HG02588 (cell line): ENCODE measurements around the gene RBP4.

Source experiments
- ATAC-seq: cut with Tn5 transposase; IDR thresholded peaks from one replicate; pipeline ENCODE4 v1.9.1; 2021; ENCODE audit warnings: mild to moderate bottlenecking, moderate library complexity; ENCODE audit not compliant: unreplicated experiment

Gene RBP4

GRCh38 chr10:93601146-93601773 is at the start of gene RBP4:
RBP4 (minus strand) TSS chr10:93601235; CDS start chr10:93601028, 207 bp downstream.
- ATAC-seq, result no peak

GRCh38 chr10:93639791-93640190 is 38.8 kb upstream of the RBP4 start:
- ATAC-seq, result no peak

GRCh38 chr10:93630625-93631557 is 29.9 kb upstream of the RBP4 start:
- no peak for ATAC-seq

- ATAC-seq, result no peak
These were observed 28.7 kb upstream of the RBP4 start for GRCh38 chr10:93629647-93630305.

- ATAC-seq, result no peak
These were observed 27.8 kb upstream of the RBP4 start for GRCh38 chr10:93628858-93629257.

GRCh38 chr10:93622942-93623341 is 21.9 kb upstream of the RBP4 start:
- no peak for ATAC-seq

GRCh38 chr10:93620925-93621324 is 19.9 kb upstream of the RBP4 start:
- no peak for ATAC-seq

GRCh38 chr10:93615576-93616235 is 14.7 kb upstream of the RBP4 start:
- ATAC-seq, result no peak

- ATAC-seq, result no peak
These were observed 13.2 kb upstream of the RBP4 start for GRCh38 chr10:93614101-93614825.

- ATAC-seq, result no peak
These were observed 12.1 kb upstream of the RBP4 start for GRCh38 chr10:93613126-93613525.

GRCh38 chr10:93612311-93612710 is 11.3 kb upstream of the RBP4 start, which contains the start of gene PDE6C:
PDE6C (plus strand) TSS chr10:93612537; CDS start chr10:93612726, 189 bp downstream.
- ATAC-seq, result no peak

- no peak for ATAC-seq
These were observed 7.4 kb upstream of the RBP4 start for GRCh38 chr10:93608421-93608820.

GRCh38 chr10:93604146-93604545 is 3.1 kb upstream of the RBP4 start:
- no peak for ATAC-seq

GRCh38 chr10:93603023-93603422 is 2.0 kb upstream of the RBP4 start:
- no peak for ATAC-seq

GRCh38 chr10:93601774-93602162 is 733 bp upstream of the RBP4 start:
- no peak for ATAC-seq

GRCh38 chr10:93600446-93601145 is 439 bp downstream of the RBP4 start:
- no peak for ATAC-seq

GRCh38 chr10:93599778-93600177 is 1.3 kb downstream of the RBP4 start:
- ATAC-seq, result no peak

GRCh38 chr10:93599335-93599734 is 1.7 kb downstream of the RBP4 start:
- ATAC-seq, result no peak

- ATAC-seq, result no peak
These were observed 2.9 kb downstream of the RBP4 start for GRCh38 chr10:93598157-93598556.
